MCF 10A (cell line): ENCODE measurements around the gene PFN3. TPM values are rescaled to one million over a fixed set of nuclear protein-coding genes. Genes with fewer than 3 reads are reported as not detected.

Source experiments
- BruUV-seq: library from RNA; stranded (reverse); fragments of 400-500 nt; replicated peaks from 2 replicates; lab custom pipeline; 2021; lab: Mats Ljungman, UMichigan
- CTCF ChIA-PET: fragments of 300-600 bp; sonication (Branson Sonifier 250); formaldehyde crosslinking; extraction: SDS; loops from one replicate; lab custom pipeline; 2021; ENCODE audit warnings: antibody characterized with exemption, inconsistent platforms; lab: Yijun Ruan, JAX
- POLR2A ChIA-PET: fragments of 300-600, 350-650 bp; sonication (Branson Sonifier 250); formaldehyde crosslinking; extraction: SDS; loops from one replicate; lab custom pipeline; 2020; ENCODE audit warnings: antibody characterized with exemption, inconsistent platforms; lab: Yijun Ruan, JAX
- DNase-seq: peaks from one replicate; pipeline ENCODE4 v3.0.0-alpha.2; 2018; ENCODE audit not compliant: unreplicated experiment
- H3K27ac Mint-ChIP-seq: one replicate; pipeline ENCODE4 v1.8.0; 2022; ENCODE audit warnings: mild to moderate bottlenecking, low read depth, mixed read lengths; ENCODE audit not compliant: unreplicated experiment
- H3K27me3 Mint-ChIP-seq: one replicate; pipeline ENCODE4 v1.8.0; 2022; ENCODE audit warnings: mixed read lengths; ENCODE audit not compliant: insufficient read depth, unreplicated experiment
- H3K36me3 Mint-ChIP-seq: one replicate; pipeline ENCODE4 v1.8.0; 2022; ENCODE audit warnings: mild to moderate bottlenecking, moderate library complexity, mixed read lengths; ENCODE audit not compliant: insufficient read depth, unreplicated experiment
- H3K4me1 Mint-ChIP-seq: one replicate; pipeline ENCODE4 v1.8.0; 2022; ENCODE audit warnings: mixed read lengths; ENCODE audit not compliant: insufficient read depth, unreplicated experiment
- H3K4me3 Mint-ChIP-seq: one replicate; pipeline ENCODE4 v1.8.0; 2022; ENCODE audit warnings: mild to moderate bottlenecking, moderate library complexity, mixed read lengths; ENCODE audit not compliant: unreplicated experiment
- H3K9me3 Mint-ChIP-seq: one replicate; pipeline ENCODE4 v1.8.0; 2022; ENCODE audit warnings: mixed read lengths; ENCODE audit not compliant: unreplicated experiment
- CTCF ChIP-seq: fragments of 200-600 bp; IDR thresholded peaks from one replicate; pipeline ENCODE4 v1.8.0; 2022; ENCODE audit warnings: antibody characterized with exemption, mild to moderate bottlenecking; ENCODE audit not compliant: unreplicated experiment
- intact Hi-C: fragments of 100-400 bp; cut with micrococcal nuclease; formaldehyde crosslinking; loops from 2 replicates; pipeline ENCODE4 v1.14.1; 2022
- total RNA-seq: library from RNA; stranded (reverse); gene quantifications from 2 replicates; pipeline ENCODE4 v1.2.3, GENCODE V29; 2022

Gene PFN3
- total RNA-seq, 1 experiment from 2014 or later, result not detected

DNA sequence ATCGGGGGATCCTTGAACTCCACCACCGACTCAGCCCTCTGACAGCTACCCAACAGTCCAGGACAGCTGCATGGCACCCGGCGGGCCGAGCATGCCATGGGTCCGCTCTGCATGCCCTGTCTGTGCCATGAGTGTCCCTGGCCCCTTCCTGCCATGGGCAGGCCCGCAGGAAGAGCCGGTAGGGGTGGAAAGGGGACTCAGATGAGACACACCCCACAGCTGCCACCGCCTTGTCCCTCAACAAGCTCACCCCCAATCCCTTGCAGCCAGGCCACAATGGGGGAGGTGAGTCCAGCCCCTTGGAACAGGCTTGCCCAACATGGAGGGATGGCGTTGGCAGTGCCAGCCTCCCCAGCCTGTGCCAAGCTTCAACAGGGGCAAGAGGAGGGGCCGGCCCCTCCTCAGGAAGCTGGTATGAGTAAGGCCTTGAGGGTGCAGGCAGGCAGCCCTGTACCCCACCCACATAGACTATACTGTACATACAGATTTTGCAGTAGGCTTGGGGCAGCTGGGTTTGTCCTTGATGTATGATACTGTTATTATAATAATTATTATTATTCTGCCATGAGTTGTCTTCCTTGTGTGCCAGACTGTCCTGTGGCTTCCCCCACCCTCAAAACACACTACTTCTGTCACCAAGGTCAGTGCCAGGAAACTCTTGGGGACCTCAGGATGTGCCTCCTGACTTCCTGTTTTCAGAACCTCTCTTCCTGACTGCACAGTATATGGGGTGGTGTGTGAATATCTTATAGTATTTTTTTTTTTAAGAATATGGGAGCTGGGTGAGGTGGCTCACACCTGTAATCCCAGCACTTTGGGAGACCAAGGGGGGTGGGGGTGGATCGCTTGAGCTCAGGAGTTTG, 28.2 kb downstream of the PFN3 start:
- H3K4me3 Mint-ChIP-seq, result peak overlapping the region; percentile 76
- TF ChIP-seq CTCF, result no peak
- no peaks in the 10 kb centered on the region for H3K27me3 Mint-ChIP-seq
- no peak overlapping the region for H3K27ac Mint-ChIP-seq
- intact Hi-C loops, result no loop called here
- peak; percentile 33 for DNase-seq
- POLR2A ChIA-PET, result interaction anchor here (0.5 to 5.9 kb wide), 9 partner anchors 7 to 130 kb away, joined by 3 to 59 read pairs (median 7); partner anchors contain the start of gene LMAN2
- H3K9me3 Mint-ChIP-seq, result no peaks in the 10 kb centered on the region
- CTCF ChIA-PET, result interaction anchor here (0.6 to 7.0 kb wide), 19 partner anchors 11 to 1276 kb away, joined by 3 to 107 read pairs (median 6); partner anchors contain the start of genes LMAN2 and SLC34A1
- BruUV-seq, result no TSS peak
- no peaks in the 10 kb centered on the region for H3K36me3 Mint-ChIP-seq
- peaks cover 24% of the 10 kb centered on the region for H3K4me1 Mint-ChIP-seq

DNA sequence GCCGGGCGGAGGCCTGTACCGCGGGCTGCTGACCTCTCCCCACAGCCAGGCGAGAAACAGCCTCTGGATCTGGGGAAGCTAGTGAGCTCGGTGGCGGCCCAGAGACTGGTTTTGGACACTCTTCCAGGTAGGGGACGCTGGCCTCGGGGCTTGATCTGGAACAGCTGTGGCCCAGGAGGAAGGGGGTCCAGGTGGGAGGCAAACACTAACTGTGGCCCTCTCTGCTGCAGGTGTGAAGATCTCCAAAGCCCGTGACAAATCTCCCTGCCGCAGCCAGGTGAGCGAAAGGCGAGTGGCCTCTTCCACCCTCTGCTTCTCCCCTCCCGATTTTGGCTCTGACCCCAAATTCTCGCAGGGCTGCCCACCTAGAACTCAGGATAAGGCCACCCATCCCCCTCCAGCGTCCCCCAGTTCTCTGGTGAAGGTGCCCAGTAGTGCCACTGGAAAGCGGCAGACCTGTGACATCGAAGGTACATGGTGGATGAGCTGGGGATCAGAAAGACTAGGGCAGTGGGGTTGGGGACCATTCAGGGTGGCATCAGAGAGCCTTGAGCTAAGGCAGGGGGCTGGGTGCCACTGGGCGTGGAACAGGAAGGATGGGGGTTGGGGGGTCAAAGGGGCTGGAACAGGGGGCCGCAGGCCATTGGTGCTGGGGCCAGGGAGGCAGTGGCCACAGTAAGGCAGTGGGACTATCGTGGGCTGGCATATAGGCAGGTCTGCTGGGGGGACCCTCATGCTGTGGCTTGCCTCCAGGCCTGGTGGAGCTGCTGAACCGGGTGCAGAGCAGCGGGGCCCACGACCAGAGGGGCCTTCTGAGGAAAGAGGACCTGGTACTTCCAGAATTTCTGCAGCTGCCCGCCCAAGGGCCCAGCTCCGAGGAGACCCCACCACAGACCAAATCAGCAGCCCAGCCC, 29.1 kb downstream of the PFN3 start:
- Mint-ChIP-seq H3K4me1 (peaks cover 24% of the 10 kb centered on the region), H3K9me3 (no peaks in the 10 kb centered on the region), H3K36me3 (no peaks in the 10 kb centered on the region), H3K27me3 (no peaks in the 10 kb centered on the region), H3K27ac (peak overlapping the region; percentile 12), H3K4me3 (peak overlapping the region; percentile 76)
- no TSS peak for BruUV-seq
- intact Hi-C loops, result no loop called here
- ChIA-PET POLR2A (interaction anchor here (0.5 to 5.9 kb wide), 15 partner anchors 8 to 1208 kb away, joined by 3 to 59 read pairs (median 5); partner anchors contain the start of gene LMAN2), CTCF (interaction anchor here (0.6 to 7.0 kb wide), 20 partner anchors 11 to 260 kb away, joined by 3 to 107 read pairs (median 6); partner anchors contain the start of genes LMAN2 and SLC34A1)
- peak; percentile 16 for DNase-seq
- no peak for TF ChIP-seq CTCF

DNA sequence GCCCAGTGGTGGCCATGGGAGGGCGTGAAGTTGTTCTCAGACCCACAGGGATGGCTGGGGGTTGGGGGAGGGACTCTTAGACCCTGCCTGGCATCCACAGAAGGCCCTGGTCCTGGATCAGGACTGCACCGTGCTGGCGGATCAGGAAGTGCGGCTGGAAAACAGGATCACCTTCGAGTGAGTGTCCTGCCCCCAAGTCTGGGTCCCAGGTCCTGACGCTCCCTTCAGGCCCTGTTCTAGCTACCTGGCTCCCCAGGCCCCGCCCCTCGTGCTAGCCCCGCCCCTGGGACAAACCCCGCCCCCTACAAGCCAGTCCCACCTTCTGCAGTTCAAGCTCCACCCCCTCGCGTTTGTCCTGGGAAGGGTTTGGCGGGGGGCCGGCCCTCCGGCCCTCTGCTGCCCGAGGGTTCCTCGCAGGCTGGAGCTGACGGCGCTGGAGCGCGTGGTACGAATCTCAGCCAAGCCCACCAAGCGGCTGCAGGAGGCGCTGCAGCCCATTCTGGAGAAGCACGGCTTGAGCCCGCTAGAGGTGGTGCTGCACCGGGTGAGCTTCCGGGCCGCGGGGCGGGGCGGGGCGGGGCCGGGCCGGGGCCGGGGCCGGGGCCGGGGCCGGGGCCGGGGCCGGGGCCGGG, 29.9 kb downstream of the PFN3 start:
- Mint-ChIP-seq H3K27me3 (no peaks in the 10 kb centered on the region), H3K27ac (no peak overlapping the region), H3K36me3 (no peaks in the 10 kb centered on the region), H3K4me1 (peaks cover 24% of the 10 kb centered on the region), H3K9me3 (no peaks in the 10 kb centered on the region), H3K4me3 (peak overlapping the region; percentile 76)
- DNase-seq, result peak; percentile 96
- TF ChIP-seq CTCF, result peak; percentile 60
- ChIA-PET CTCF (interaction anchor here (0.6 to 7.0 kb wide), 24 partner anchors 10 to 257 kb away, joined by 3 to 107 read pairs (median 4); partner anchors contain the start of genes LMAN2 and SLC34A1), POLR2A (interaction anchor here (0.7 to 5.9 kb wide), 16 partner anchors 9 to 237 kb away, joined by 3 to 59 read pairs (median 5); partner anchors contain the start of genes LMAN2, NSD1 and PDLIM7)
- intact Hi-C loops, result loop anchor here (1.0 kb wide), 1 partner anchor 32 kb away; no protein-coding TSS in a partner anchor
- BruUV-seq, result no TSS peak
